GM19351 (cell line): Measurements from ENCODE around the gene GNAT3.

Experiments
- ATAC-seq: cut with Tn5 transposase; IDR thresholded peaks from one replicate; pipeline ENCODE4 v1.9.1; 2021; ENCODE audit warnings: mild to moderate bottlenecking, moderate library complexity; ENCODE audit not compliant: unreplicated experiment

The GNAT3 gene

GRCh38 chr7:80511964-80512363 lies at the start of gene GNAT3:
Gene GNAT3 (minus strand): TSS chr7:80512064. CDS start chr7:80511926, 138 bp downstream.
- ATAC-seq = no peak

DNA sequence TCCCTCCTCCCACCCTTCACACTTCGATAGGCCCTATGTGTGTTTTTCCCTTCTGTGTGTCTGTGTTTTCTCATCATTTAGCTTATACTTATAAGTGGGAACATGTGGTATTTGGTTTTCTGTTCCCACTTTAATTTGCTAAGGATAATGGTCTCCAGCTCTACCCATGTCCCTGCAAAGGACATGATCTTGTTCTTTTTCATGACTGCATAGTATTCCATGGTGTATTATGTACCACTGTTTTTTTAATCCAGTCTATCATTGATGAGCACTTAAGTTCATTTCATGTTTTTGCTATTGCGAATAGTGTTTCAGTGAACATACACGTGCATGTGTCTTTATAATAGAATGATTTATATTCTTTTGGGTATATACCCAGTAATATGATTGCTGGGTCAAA lies 46.3 kb upstream of the GNAT3 start:
- no peak for ATAC-seq

GRCh38 chr7:80552031-80552694 lies 40.3 kb upstream of the GNAT3 start:
- ATAC-seq = no peak

GRCh38 chr7:80550005-80550404 lies 38.1 kb upstream of the GNAT3 start:
- ATAC-seq = no peak

GRCh38 chr7:80548840-80549530 lies 37.1 kb upstream of the GNAT3 start:
- no peak for ATAC-seq

DNA sequence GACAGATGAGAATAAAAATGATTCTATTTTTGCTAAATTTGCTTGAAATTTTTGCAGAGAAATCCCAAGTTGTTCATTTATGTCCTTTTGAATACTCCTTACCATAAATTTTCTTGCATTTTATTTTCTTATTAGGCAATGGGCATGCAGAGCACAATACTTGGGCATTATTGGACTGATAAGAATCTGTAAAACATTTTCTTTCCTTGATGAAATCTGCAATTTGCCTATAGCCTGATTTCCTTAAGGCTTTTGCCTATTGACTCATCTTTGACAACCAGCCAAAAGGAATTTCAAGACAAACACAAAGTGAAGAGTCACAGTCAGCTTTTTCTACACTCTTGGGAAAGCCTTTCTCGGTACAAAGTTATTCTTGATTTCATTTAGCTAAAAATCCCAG lies 30.5 kb upstream of the GNAT3 start:
- no peak for ATAC-seq

DNA sequence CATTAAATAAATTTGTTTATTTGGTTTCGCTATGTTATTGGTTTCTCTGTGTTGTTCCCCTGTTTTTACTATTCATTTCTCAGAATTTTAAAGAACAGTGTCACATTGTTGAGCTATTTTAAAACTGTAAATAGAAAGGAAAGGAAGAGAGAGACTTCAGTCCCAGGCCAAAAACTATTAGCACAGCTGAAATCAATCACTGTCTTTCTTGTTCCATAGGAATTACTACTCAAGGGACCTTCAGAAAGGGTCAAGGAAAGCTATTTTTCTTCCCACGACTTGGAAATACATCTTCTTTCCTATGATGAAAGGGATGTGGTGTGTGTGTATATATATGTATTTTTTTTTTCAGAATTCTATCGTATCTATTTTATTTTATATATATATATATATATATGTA lies 29.0 kb upstream of the GNAT3 start:
- no peak for ATAC-seq

- ATAC-seq = no peak
Observed at GRCh38 chr7:80537091-80537490, 25.2 kb upstream of the GNAT3 start.

- ATAC-seq = no peak
Observed at GRCh38 chr7:80536426-80536825, 24.6 kb upstream of the GNAT3 start.

DNA sequence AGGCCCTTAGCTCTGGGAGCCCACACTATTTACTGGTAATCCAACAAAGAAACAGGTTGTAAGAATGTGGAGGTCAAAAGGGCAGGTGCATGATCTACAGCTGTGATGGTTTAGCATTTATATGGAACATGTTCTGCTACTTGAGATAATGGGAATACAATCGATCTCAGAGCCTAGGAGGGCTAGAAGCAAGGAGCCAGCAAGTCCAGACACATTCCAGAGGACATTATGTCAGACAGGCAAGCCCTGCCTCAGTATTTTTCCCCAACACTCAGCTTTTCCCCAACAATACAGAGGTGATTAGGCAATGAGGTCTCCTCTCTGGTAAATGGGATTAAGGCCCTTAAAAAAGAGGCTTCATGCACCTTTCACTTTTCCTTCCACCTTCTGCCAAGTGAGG lies 21.4 kb upstream of the GNAT3 start:
- no peak for ATAC-seq

GRCh38 chr7:80532153-80532552 lies 20.3 kb upstream of the GNAT3 start:
- no peak for ATAC-seq

DNA sequence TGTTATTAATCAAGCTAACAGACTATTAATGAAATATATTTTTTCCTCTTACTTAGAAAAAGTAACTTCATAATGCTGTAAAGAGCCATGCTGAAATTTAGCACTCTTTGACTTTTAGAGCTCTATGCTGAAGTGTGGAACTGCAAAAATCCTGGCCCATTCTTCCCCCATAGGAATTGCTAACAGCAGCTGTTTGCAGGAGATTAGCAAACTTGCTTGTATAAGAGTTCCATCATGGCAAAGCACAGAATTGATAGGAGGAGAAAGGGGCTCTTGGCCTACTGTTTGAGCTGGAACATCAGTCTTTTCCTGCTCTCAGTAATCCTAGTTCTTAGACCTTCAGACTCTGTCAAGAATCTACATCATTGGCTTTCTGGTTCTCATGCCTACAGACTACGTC lies 18.3 kb upstream of the GNAT3 start:
- ATAC-seq = no peak

GRCh38 chr7:80529362-80529761 lies 17.5 kb upstream of the GNAT3 start:
- ATAC-seq = no peak

DNA sequence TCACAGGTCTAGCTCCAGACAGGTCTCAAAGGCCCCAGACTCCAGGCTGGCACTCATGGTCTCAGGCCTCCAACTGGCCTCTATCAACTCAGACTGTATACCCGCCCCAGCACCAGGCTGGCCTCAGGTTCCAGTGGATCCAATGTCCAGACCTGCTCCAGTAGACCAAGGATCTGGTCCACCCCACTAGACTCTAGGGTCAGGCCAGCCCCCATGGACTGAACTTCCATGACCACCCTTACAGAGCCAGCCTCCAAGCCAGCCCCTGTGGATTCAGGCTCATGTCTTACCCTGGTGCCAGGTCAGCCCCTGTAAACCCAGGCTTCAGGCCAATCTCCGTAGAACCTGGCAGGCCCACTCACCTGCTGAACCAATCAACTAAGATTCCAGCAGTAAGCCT lies 16.8 kb upstream of the GNAT3 start:
- ATAC-seq = no peak

DNA sequence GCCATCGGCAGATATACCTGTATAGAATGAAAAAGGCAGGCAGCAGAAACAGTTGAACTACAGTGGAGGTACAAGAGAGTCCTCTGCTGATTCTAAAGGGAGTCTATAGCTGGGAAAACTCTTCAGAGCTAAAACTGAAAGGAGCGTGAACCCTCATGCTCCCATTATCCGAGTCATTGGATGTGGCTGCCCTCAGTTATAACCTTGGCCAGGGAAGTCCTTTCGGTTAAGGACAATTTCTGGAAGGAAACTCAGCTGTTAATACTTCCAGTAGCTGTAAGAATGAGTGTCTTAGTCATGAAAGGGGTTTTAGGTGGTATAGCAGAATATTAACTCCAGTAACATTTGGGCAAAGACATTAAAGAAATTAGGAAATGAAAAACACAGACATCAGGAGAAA lies 14.6 kb upstream of the GNAT3 start:
- ATAC-seq = no peak

DNA sequence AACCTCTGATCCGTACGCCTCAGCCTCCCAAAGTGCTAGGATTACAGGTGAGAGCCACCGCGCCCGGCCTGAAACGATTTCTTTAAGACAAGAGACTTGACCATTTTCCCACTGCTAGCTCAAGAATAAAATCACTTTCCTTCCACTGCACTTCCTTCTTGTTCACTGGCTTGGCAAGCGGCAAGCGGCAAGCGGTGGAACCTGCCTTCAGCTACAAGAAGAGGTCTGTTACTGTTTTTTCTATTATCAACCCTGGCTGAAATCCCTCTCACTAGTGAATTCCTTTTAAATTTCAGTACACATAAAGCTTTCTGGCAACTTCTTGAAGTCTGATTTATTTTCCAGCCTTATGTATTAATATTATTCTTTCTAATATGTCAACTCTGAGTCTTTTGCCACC lies 12.8 kb upstream of the GNAT3 start:
- no peak for ATAC-seq

DNA sequence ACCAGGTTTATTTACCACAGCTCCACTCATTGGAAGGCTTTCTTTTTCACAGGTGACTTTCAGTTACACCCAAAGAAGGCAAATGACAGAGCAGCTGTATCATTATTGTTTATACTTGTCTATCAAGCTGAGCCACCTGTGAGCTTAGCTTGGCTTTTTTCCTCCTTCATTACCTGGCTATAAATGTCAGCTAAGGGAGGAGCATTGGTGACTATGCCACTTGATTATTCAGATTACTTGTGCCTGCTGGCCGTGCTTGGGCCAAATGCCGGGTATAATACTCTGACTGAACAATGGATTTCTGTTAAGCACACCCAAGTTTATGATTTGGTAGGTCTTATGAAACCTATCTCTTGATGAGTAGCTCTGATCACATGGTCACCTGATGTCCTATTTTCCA lies 9.9 kb upstream of the GNAT3 start:
- no peak for ATAC-seq

DNA sequence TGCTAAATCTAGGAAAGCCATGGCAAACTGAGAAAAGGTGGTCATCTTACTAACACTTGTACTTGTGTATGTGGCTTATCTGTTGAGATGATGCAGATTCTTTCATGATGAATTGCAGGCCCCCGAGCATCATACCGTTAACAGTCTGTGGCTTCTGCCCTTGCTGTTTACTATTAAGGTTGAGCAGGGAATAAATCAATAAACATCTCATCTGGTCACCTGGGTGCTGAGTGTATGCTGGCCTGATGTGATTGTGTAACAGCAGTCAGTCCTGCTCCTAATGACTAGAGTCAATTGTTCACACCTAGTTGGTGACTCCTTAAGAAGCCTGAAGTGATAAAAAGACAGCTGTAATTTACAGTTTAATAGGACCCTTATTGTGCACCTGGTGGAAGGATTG lies 8.3 kb upstream of the GNAT3 start:
- no peak for ATAC-seq

- ATAC-seq = no peak
Observed at GRCh38 chr7:80517282-80517747, 5.5 kb upstream of the GNAT3 start.

GRCh38 chr7:80515298-80515697 lies 3.4 kb upstream of the GNAT3 start:
- no peak for ATAC-seq

GRCh38 chr7:80510021-80510420 lies 1.8 kb downstream of the GNAT3 start:
- no peak for ATAC-seq

DNA sequence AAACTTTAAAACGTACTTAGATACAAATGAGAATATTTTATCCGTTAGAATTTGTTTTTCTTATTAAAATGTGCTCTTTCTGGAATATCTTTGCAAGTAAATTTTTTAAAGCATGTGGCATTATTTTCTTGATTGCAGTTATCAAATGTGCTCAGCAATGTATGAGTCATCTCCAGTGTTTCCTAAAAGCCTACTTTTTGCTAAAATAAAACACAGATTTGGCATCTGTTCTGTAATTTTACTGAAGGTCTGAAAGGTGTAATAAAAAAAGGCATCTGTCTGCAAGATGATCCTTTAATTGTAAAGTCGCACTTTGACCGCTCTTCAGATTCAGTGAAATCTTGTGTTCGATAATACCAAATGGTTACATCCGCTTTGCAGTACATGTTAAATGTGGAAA lies 3.4 kb downstream of the GNAT3 start:
- no peak for ATAC-seq
